Colon (tissue), 2 donors: Measurements from ENCODE around the gene MRPS17.

ENCODE experiments used
- FAIRE-seq: peaks from 2 replicates; lab custom pipeline; 2012; peaks lifted over from hg19 to GRCh38; lab: Jason Lieb, UNC
- donor health status: control.
- donor health status: control.

MRPS17 gene

GRCh38 chr7:55970978-55971377 is 19.3 kb downstream of the MRPS17 start:
- no peak for FAIRE-seq

GRCh38 chr7:55973747-55974250 is 22.1 kb downstream of the MRPS17 start:
- FAIRE-seq = no peak

- FAIRE-seq = no peak
These were observed 24.4 kb downstream of the MRPS17 start for GRCh38 chr7:55975988-55976633.

GRCh38 chr7:55977831-55978230 is 26.2 kb downstream of the MRPS17 start:
- no peak for FAIRE-seq

GRCh38 chr7:55980266-55980665 is 28.6 kb downstream of the MRPS17 start:
- no peak for FAIRE-seq

GRCh38 chr7:55983537-55983936 is 31.9 kb downstream of the MRPS17 start:
- FAIRE-seq = no peak

- no peak for FAIRE-seq
These were observed 40.7 kb downstream of the MRPS17 start for GRCh38 chr7:55992346-55992745.

GRCh38 chr7:55996856-55997500 is 45.3 kb downstream of the MRPS17 start:
- no peak for FAIRE-seq

GRCh38 chr7:56003749-56004148 is 52.1 kb downstream of the MRPS17 start:
- no peak for FAIRE-seq
